ENCODE results near the gene TUSC2. TPM values are rescaled to one million over a fixed set of nuclear protein-coding genes. Genes with fewer than 3 reads are reported as not detected.

The TUSC2 gene
- total RNA-seq, 1 experiment from 2014 or later, result 34.0 TPM

DNA sequence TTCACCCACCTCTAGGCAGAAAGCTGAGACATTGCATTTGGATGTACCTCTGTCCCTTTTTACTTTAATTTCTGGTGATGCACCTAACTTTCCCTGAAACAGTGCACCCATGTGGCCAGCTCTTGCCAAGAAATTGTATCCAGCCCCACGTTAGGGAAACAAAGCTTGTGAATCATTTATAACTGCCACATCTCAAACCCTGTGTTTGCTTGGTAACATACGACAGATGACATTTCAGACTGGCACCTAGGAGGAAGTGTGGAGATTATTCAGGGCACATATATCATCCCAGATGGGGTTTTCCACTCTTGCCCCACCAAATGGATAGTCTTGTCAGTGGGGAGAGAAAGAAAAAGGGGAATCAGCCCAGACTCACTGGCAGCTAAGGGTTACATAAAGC lies 24.8 kb upstream of the TUSC2 start:
- Histone ChIP-seq H3K9ac (ENCODE audit: low read length) (no peak overlapping the region), H3K79me2 (ENCODE audit: insufficient read depth, low read length) (peaks cover 47% of the 10 kb centered on the region), H3K4me2 (ENCODE audit: low read length) (no peak overlapping the region), H3K4me3 (replicated peaks in 1 of 2; ENCODE audit: low read depth in 1 of 2, low read length in 2 of 2) (no peak overlapping the region), H4K20me1 (ENCODE audit: insufficient read depth) (no peaks in the 10 kb centered on the region), H3K27me3 (ENCODE audit: insufficient read depth, low read length) (no peaks in the 10 kb centered on the region), H3K27ac (ENCODE audit: low read depth, low read length) (no peak overlapping the region; the same call in 1 of the 2 replicates), H3K9me3 (ENCODE audit: control insufficient read depth in 1 of 2, insufficient read depth in 1 of 2, low read depth in 1 of 2, low read length in 2 of 2) (no peaks in the 10 kb centered on the region), H2AFZ (ENCODE audit: low read depth, low read length, poor library complexity, severe bottlenecking) (no peak overlapping the region), H3K36me3 (ENCODE audit: control insufficient read depth in 1 of 2, insufficient read depth in 2 of 2, low read length in 2 of 2) (peaks cover 13 to 37% of the 10 kb centered on the region in 2 experiments; a peak in 3 of 4 replicates), H3K4me1 (ENCODE audit: control insufficient read depth in 1 of 2, insufficient read depth in 2 of 2, low read length in 2 of 2) (peaks cover 7 to 37% of the 10 kb centered on the region in 2 experiments; a peak in 3 of 4 replicates), H3K9me2 (ENCODE audit: insufficient read depth) (no peaks in the 10 kb centered on the region)
- DNase-seq (ENCODE audit: low read depth, low spot score), result no peak
- ChIA-PET POLR2A (no interaction called here), RAD21 (ENCODE audit: low non-redundant PET in 1 of 2, low total read pairs in 2 of 2, uncharacterized antibody in 2 of 2, unreplicated experiment in 2 of 2) (no interaction called here), CTCF (interaction anchor here (1.0 to 2.0 kb wide), 5 partner anchors 13 to 190 kb away, joined by 3 to 8 read pairs (median 3); no protein-coding TSS in a partner anchor)
- TF ChIP-seq TCF7L2 (IDR thresholded peaks at IDR 0.05; ENCODE audit: borderline replicate concordance, extremely low read depth, insufficient read depth, insufficient read length) (no peak), SP1 (IDR thresholded peaks at IDR 0.05; ENCODE audit: low read depth) (no peak), FOSL1 (IDR thresholded peaks at IDR 0.05; ENCODE audit: low read depth) (no peak)
- TF ChIP-seq, protein P1, sequence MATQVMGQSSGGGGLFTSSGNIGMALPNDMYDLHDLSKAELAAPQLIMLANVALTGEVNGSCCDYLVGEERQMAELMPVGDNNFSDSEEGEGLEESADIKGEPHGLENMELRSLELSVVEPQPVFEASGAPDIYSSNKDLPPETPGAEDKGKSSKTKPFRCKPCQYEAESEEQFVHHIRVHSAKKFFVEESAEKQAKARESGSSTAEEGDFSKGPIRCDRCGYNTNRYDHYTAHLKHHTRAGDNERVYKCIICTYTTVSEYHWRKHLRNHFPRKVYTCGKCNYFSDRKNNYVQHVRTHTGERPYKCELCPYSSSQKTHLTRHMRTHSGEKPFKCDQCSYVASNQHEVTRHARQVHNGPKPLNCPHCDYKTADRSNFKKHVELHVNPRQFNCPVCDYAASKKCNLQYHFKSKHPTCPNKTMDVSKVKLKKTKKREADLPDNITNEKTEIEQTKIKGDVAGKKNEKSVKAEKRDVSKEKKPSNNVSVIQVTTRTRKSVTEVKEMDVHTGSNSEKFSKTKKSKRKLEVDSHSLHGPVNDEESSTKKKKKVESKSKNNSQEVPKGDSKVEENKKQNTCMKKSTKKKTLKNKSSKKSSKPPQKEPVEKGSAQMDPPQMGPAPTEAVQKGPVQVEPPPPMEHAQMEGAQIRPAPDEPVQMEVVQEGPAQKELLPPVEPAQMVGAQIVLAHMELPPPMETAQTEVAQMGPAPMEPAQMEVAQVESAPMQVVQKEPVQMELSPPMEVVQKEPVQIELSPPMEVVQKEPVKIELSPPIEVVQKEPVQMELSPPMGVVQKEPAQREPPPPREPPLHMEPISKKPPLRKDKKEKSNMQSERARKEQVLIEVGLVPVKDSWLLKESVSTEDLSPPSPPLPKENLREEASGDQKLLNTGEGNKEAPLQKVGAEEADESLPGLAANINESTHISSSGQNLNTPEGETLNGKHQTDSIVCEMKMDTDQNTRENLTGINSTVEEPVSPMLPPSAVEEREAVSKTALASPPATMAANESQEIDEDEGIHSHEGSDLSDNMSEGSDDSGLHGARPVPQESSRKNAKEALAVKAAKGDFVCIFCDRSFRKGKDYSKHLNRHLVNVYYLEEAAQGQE (IDR thresholded peaks at IDR 0.05; ENCODE audit: low read depth), result no peak
- TF ChIP-seq, protein P2, sequence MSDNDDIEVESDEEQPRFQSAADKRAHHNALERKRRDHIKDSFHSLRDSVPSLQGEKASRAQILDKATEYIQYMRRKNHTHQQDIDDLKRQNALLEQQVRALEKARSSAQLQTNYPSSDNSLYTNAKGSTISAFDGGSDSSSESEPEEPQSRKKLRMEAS (IDR thresholded peaks at IDR 0.05), result no peak
- TF ChIP-seq, protein P3, sequence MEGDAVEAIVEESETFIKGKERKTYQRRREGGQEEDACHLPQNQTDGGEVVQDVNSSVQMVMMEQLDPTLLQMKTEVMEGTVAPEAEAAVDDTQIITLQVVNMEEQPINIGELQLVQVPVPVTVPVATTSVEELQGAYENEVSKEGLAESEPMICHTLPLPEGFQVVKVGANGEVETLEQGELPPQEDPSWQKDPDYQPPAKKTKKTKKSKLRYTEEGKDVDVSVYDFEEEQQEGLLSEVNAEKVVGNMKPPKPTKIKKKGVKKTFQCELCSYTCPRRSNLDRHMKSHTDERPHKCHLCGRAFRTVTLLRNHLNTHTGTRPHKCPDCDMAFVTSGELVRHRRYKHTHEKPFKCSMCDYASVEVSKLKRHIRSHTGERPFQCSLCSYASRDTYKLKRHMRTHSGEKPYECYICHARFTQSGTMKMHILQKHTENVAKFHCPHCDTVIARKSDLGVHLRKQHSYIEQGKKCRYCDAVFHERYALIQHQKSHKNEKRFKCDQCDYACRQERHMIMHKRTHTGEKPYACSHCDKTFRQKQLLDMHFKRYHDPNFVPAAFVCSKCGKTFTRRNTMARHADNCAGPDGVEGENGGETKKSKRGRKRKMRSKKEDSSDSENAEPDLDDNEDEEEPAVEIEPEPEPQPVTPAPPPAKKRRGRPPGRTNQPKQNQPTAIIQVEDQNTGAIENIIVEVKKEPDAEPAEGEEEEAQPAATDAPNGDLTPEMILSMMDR (IDR thresholded peaks at IDR 0.05 in 2 of 3, conservative IDR thresholded peaks at IDR 0.05 in 1 of 3; ENCODE audit: borderline replicate concordance in 1 of 3, insufficient read depth in 1 of 3, low read depth in 2 of 3, low read length in 2 of 3), result peak in 2 of 3 experiments; percentile 37 to 53; a peak in 3 of 6 replicates
- BruUV-seq (replicated peaks), result no TSS peak
- intact Hi-C loops (cut with micrococcal nuclease), result loop anchor here (10.0 kb wide), 1 partner anchor 1032 kb away; the partner anchor contains the start of gene MANF
- ATAC-seq, result no peak
